ENCODE measurements around the gene CHST8. TPM values are rescaled to one million over a fixed set of nuclear protein-coding genes. Genes with fewer than 3 reads are reported as not detected.

CHST8 gene
- polyA plus RNA-seq, 3 donors: not detected

GRCh38 chr19:33727331-33727998, 105.7 kb downstream of the CHST8 start:
- no peak overlapping the region for H3K4me3 Mint-ChIP-seq
- no peak for DNase-seq
- no peaks in the 10 kb centered on the region for H3K36me3 ChIP-seq (replicated peaks in 1 of 2; ENCODE audit: control insufficient read depth in 1 of 2, insufficient read depth in 2 of 2, low read length in 2 of 2)
- no peak for TF ChIP-seq CTCF (IDR thresholded peaks at IDR 0.05)
- no peaks in the 10 kb centered on the region for H3K27me3 ChIP-seq (ENCODE audit: control insufficient read depth in 2 of 2, insufficient read depth in 2 of 2, low read length in 2 of 2)
- H3K4me1 ChIP-seq (ENCODE audit: control insufficient read depth in 1 of 2, insufficient read depth in 2 of 2, low read length in 2 of 2): no peaks in the 10 kb centered on the region
- no peaks in the 10 kb centered on the region for H3K36me3 Mint-ChIP-seq
- no peaks in the 10 kb centered on the region for H3K4me1 Mint-ChIP-seq
- H3K9ac ChIP-seq (ENCODE audit: insufficient read depth, low read length, poor library complexity, severe bottlenecking): no peak overlapping the region
- no peak overlapping the region for H3K27ac ChIP-seq (ENCODE audit: low read depth in 1 of 2, low read length in 2 of 2)
- WGBS (ENCODE audit: insufficient coverage): 89% methylated on average over 24 of the region's 24 CpGs
- intact Hi-C loops (cut with micrococcal nuclease): no loop called here
- H3K27ac Mint-ChIP-seq: no peak overlapping the region
- peaks cover 2 to 6% (median 2%) of the 10 kb centered on the region in 3 donors for H3K27me3 Mint-ChIP-seq (ENCODE audit: low read depth in 3 of 3)
- no peaks in the 10 kb centered on the region for H4K20me1 ChIP-seq (ENCODE audit: insufficient read depth, low read length)
- H3K4me2 ChIP-seq (replicated peaks; ENCODE audit: extremely low read depth, low read length, poor library complexity, severe bottlenecking): no peak overlapping the region
- peaks cover 0 to 4% of the 10 kb centered on the region in 2 donors for H3K9me3 ChIP-seq (replicated peaks in 1 of 2; ENCODE audit: control insufficient read depth in 1 of 2, insufficient read depth in 1 of 2, low read length in 2 of 2)
- H3K79me2 ChIP-seq (ENCODE audit: insufficient read depth, low read length): no peaks in the 10 kb centered on the region
- no peak overlapping the region for H3K4me3 ChIP-seq (replicated peaks in 1 of 3; ENCODE audit: low read depth in 2 of 3, low read length in 3 of 3)
- no peak overlapping the region for H2AFZ ChIP-seq (ENCODE audit: insufficient read depth, low read depth, low read length, poor library complexity, severe bottlenecking)
- peaks cover 0 to 3% (median 0%) of the 10 kb centered on the region in 7 donors for H3K9me3 Mint-ChIP-seq

GRCh38 chr19:33728141-33728540, 106.4 kb downstream of the CHST8 start:
- no peaks in the 10 kb centered on the region for H3K79me2 ChIP-seq (ENCODE audit: insufficient read depth, low read length)
- Mint-ChIP-seq H3K36me3 (no peaks in the 10 kb centered on the region), H3K4me3 (no peak overlapping the region), H3K9me3 (peaks cover 0 to 7% (median 2%) of the 10 kb centered on the region in 7 donors), H3K4me1 (no peaks in the 10 kb centered on the region), H3K27ac (no peak overlapping the region), H3K27me3 (ENCODE audit: low read depth in 3 of 3) (peaks cover 2 to 6% (median 2%) of the 10 kb centered on the region in 3 donors)
- no peak overlapping the region for H3K4me3 ChIP-seq (replicated peaks in 1 of 3; ENCODE audit: low read depth in 2 of 3, low read length in 3 of 3)
- H2AFZ ChIP-seq (ENCODE audit: insufficient read depth, low read depth, low read length, poor library complexity, severe bottlenecking): no peak overlapping the region
- no peak overlapping the region for H3K27ac ChIP-seq (ENCODE audit: low read depth in 1 of 2, low read length in 2 of 2)
- H3K27me3 ChIP-seq (ENCODE audit: control insufficient read depth in 2 of 2, insufficient read depth in 2 of 2, low read length in 2 of 2): no peaks in the 10 kb centered on the region
- H3K9ac ChIP-seq (ENCODE audit: insufficient read depth, low read length, poor library complexity, severe bottlenecking): no peak overlapping the region
- no peak overlapping the region for H3K4me2 ChIP-seq (replicated peaks; ENCODE audit: extremely low read depth, low read length, poor library complexity, severe bottlenecking)
- no peaks in the 10 kb centered on the region for H3K36me3 ChIP-seq (replicated peaks in 1 of 2; ENCODE audit: control insufficient read depth in 1 of 2, insufficient read depth in 2 of 2, low read length in 2 of 2)
- H4K20me1 ChIP-seq (ENCODE audit: insufficient read depth, low read length): no peaks in the 10 kb centered on the region
- intact Hi-C loops (cut with micrococcal nuclease): no loop called here
- peaks cover 0 to 4% of the 10 kb centered on the region in 2 donors for H3K9me3 ChIP-seq (replicated peaks in 1 of 2; ENCODE audit: control insufficient read depth in 1 of 2, insufficient read depth in 1 of 2, low read length in 2 of 2)
- no peak for TF ChIP-seq CTCF (IDR thresholded peaks at IDR 0.05)
- DNase-seq: no peak
- WGBS (ENCODE audit: insufficient coverage): 90% methylated on average over 2 of the region's 3 CpGs
- no peaks in the 10 kb centered on the region for H3K4me1 ChIP-seq (ENCODE audit: control insufficient read depth in 1 of 2, insufficient read depth in 2 of 2, low read length in 2 of 2)

All from CD14-positive monocyte (primary cell).